Measurements from ENCODE around the gene LRRC71. TPM values are rescaled to one million over a fixed set of nuclear protein-coding genes. Genes with fewer than 3 reads are reported as not detected.

Gene LRRC71
- total and polyA plus RNA-seq, 2 of the 8 experiments (the other 6 are each of a cell fraction or from before 2014, with no cell fraction given): 0.05 TPM; not detected in 1

DNA sequence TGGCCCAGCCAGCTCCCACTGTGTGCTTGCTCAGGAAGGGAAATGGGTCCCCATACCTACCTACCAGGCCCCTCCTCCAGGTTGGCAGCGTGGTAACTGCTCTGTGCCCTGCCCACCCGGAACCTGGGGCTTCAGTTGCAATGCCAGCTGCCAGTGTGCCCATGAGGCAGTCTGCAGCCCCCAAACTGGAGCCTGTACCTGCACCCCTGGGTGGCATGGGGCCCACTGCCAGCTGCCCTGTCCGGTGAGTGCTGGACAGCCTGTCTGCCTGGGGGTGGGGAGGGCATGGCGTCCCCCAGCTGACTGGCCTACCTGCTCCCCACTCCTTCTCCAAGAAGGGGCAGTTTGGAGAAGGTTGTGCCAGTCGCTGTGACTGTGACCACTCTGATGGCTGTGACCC is 10.8 kb upstream of the LRRC71 start (continued):
- TF ChIP-seq, protein P1, sequence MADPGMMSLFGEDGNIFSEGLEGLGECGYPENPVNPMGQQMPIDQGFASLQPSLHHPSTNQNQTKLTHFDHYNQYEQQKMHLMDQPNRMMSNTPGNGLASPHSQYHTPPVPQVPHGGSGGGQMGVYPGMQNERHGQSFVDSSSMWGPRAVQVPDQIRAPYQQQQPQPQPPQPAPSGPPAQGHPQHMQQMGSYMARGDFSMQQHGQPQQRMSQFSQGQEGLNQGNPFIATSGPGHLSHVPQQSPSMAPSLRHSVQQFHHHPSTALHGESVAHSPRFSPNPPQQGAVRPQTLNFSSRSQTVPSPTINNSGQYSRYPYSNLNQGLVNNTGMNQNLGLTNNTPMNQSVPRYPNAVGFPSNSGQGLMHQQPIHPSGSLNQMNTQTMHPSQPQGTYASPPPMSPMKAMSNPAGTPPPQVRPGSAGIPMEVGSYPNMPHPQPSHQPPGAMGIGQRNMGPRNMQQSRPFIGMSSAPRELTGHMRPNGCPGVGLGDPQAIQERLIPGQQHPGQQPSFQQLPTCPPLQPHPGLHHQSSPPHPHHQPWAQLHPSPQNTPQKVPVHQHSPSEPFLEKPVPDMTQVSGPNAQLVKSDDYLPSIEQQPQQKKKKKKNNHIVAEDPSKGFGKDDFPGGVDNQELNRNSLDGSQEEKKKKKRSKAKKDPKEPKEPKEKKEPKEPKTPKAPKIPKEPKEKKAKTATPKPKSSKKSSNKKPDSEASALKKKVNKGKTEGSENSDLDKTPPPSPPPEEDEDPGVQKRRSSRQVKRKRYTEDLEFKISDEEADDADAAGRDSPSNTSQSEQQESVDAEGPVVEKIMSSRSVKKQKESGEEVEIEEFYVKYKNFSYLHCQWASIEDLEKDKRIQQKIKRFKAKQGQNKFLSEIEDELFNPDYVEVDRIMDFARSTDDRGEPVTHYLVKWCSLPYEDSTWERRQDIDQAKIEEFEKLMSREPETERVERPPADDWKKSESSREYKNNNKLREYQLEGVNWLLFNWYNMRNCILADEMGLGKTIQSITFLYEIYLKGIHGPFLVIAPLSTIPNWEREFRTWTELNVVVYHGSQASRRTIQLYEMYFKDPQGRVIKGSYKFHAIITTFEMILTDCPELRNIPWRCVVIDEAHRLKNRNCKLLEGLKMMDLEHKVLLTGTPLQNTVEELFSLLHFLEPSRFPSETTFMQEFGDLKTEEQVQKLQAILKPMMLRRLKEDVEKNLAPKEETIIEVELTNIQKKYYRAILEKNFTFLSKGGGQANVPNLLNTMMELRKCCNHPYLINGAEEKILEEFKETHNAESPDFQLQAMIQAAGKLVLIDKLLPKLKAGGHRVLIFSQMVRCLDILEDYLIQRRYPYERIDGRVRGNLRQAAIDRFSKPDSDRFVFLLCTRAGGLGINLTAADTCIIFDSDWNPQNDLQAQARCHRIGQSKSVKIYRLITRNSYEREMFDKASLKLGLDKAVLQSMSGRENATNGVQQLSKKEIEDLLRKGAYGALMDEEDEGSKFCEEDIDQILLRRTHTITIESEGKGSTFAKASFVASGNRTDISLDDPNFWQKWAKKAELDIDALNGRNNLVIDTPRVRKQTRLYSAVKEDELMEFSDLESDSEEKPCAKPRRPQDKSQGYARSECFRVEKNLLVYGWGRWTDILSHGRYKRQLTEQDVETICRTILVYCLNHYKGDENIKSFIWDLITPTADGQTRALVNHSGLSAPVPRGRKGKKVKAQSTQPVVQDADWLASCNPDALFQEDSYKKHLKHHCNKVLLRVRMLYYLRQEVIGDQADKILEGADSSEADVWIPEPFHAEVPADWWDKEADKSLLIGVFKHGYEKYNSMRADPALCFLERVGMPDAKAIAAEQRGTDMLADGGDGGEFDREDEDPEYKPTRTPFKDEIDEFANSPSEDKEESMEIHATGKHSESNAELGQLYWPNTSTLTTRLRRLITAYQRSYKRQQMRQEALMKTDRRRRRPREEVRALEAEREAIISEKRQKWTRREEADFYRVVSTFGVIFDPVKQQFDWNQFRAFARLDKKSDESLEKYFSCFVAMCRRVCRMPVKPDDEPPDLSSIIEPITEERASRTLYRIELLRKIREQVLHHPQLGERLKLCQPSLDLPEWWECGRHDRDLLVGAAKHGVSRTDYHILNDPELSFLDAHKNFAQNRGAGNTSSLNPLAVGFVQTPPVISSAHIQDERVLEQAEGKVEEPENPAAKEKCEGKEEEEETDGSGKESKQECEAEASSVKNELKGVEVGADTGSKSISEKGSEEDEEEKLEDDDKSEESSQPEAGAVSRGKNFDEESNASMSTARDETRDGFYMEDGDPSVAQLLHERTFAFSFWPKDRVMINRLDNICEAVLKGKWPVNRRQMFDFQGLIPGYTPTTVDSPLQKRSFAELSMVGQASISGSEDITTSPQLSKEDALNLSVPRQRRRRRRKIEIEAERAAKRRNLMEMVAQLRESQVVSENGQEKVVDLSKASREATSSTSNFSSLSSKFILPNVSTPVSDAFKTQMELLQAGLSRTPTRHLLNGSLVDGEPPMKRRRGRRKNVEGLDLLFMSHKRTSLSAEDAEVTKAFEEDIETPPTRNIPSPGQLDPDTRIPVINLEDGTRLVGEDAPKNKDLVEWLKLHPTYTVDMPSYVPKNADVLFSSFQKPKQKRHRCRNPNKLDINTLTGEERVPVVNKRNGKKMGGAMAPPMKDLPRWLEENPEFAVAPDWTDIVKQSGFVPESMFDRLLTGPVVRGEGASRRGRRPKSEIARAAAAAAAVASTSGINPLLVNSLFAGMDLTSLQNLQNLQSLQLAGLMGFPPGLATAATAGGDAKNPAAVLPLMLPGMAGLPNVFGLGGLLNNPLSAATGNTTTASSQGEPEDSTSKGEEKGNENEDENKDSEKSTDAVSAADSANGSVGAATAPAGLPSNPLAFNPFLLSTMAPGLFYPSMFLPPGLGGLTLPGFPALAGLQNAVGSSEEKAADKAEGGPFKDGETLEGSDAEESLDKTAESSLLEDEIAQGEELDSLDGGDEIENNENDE (IDR thresholded peaks at IDR 0.05; ENCODE audit: insufficient replicate concordance, low read length): no peak
